ENCODE measurements around the gene SPATA20.

Gene SPATA20

GRCh38 chr17:50556803-50557202 lies 9.8 kb downstream of the SPATA20 start:
- H3K4me3 ChIP-seq (IDR thresholded peaks at IDR 0.05; ENCODE audit: insufficient read depth, low read depth, low read length) = no peak overlapping the region
- no peak overlapping the region for H3K9ac ChIP-seq
- no peak overlapping the region for H3K4me2 ChIP-seq
- no peaks in the 10 kb centered on the region for H3K79me2 ChIP-seq (ENCODE audit: insufficient read depth, low read depth)
- no peak overlapping the region for H2AFZ ChIP-seq (ENCODE audit: low read depth)
- no peaks in the 10 kb centered on the region for H3K36me3 ChIP-seq (ENCODE audit: insufficient read depth)
- peaks cover 9% of the 10 kb centered on the region for H3K4me1 ChIP-seq (ENCODE audit: low read depth, poor library complexity, severe bottlenecking)
- TF ChIP-seq CTCF (conservative IDR thresholded peaks at IDR 0.05; ENCODE audit: low read depth, low read length) = no peak
- H3K27ac ChIP-seq = no peak overlapping the region
- H3K27me3 ChIP-seq (ENCODE audit: insufficient read depth, low read depth) = peaks cover 17% of the 10 kb centered on the region; the same call in 1 of the 2 replicates
- H4K20me1 ChIP-seq (ENCODE audit: insufficient read depth) = no peaks in the 10 kb centered on the region

GRCh38 chr17:50557630-50558029 lies 10.7 kb downstream of the SPATA20 start:
- Histone ChIP-seq H3K79me2 (ENCODE audit: insufficient read depth, low read depth) (no peaks in the 10 kb centered on the region), H3K36me3 (ENCODE audit: insufficient read depth) (no peaks in the 10 kb centered on the region), H2AFZ (ENCODE audit: low read depth) (no peak overlapping the region), H3K9ac (no peak overlapping the region), H4K20me1 (ENCODE audit: insufficient read depth) (no peaks in the 10 kb centered on the region), H3K4me2 (no peak overlapping the region), H3K4me3 (IDR thresholded peaks at IDR 0.05; ENCODE audit: insufficient read depth, low read depth, low read length) (no peak overlapping the region), H3K27ac (no peak overlapping the region), H3K4me1 (ENCODE audit: low read depth, poor library complexity, severe bottlenecking) (peaks cover 9% of the 10 kb centered on the region), H3K27me3 (ENCODE audit: insufficient read depth, low read depth) (peaks cover 24% of the 10 kb centered on the region)
- no peak for TF ChIP-seq CTCF (conservative IDR thresholded peaks at IDR 0.05; ENCODE audit: low read depth, low read length)

GRCh38 chr17:50558091-50558490 lies 11.1 kb downstream of the SPATA20 start:
- no peak for TF ChIP-seq CTCF (conservative IDR thresholded peaks at IDR 0.05; ENCODE audit: low read depth, low read length)
- H4K20me1 ChIP-seq (ENCODE audit: insufficient read depth) = no peaks in the 10 kb centered on the region
- no peak overlapping the region for H3K4me3 ChIP-seq (IDR thresholded peaks at IDR 0.05; ENCODE audit: insufficient read depth, low read depth, low read length)

GRCh38 chr17:50558581-50558940 lies 11.6 kb downstream of the SPATA20 start:
- no peak overlapping the region for H3K4me3 ChIP-seq (IDR thresholded peaks at IDR 0.05; ENCODE audit: insufficient read depth, low read depth, low read length)
- no peak overlapping the region for H3K9ac ChIP-seq
- H3K4me2 ChIP-seq = no peak overlapping the region
- no peak overlapping the region for H3K27ac ChIP-seq
- H3K79me2 ChIP-seq (ENCODE audit: insufficient read depth, low read depth) = no peaks in the 10 kb centered on the region
- H3K4me1 ChIP-seq (ENCODE audit: low read depth, poor library complexity, severe bottlenecking) = peaks cover 9% of the 10 kb centered on the region
- peaks cover 33% of the 10 kb centered on the region for H3K27me3 ChIP-seq (ENCODE audit: insufficient read depth, low read depth)
- no peaks in the 10 kb centered on the region for H3K36me3 ChIP-seq (ENCODE audit: insufficient read depth)
- no peak for TF ChIP-seq CTCF (conservative IDR thresholded peaks at IDR 0.05; ENCODE audit: low read depth, low read length)
- no peak overlapping the region for H2AFZ ChIP-seq (ENCODE audit: low read depth)
- no peaks in the 10 kb centered on the region for H4K20me1 ChIP-seq (ENCODE audit: insufficient read depth)

More at GRCh38 chr17:50558091-50558490, 11.1 kb downstream of the SPATA20 start:
- Histone ChIP-seq H2AFZ (ENCODE audit: low read depth) (no peak overlapping the region), H3K4me2 (no peak overlapping the region), H3K4me1 (ENCODE audit: low read depth, poor library complexity, severe bottlenecking) (peaks cover 9% of the 10 kb centered on the region), H3K36me3 (ENCODE audit: insufficient read depth) (no peaks in the 10 kb centered on the region), H3K27me3 (ENCODE audit: insufficient read depth, low read depth) (peaks cover 28% of the 10 kb centered on the region), H3K79me2 (ENCODE audit: insufficient read depth, low read depth) (no peaks in the 10 kb centered on the region), H3K27ac (no peak overlapping the region), H3K9ac (no peak overlapping the region)
